ENCODE data around the gene HSD11B2.
A peak's percentile ranks its signal among the peaks of the same experiment; 100 is the strongest.

HSD11B2 gene

DNA sequence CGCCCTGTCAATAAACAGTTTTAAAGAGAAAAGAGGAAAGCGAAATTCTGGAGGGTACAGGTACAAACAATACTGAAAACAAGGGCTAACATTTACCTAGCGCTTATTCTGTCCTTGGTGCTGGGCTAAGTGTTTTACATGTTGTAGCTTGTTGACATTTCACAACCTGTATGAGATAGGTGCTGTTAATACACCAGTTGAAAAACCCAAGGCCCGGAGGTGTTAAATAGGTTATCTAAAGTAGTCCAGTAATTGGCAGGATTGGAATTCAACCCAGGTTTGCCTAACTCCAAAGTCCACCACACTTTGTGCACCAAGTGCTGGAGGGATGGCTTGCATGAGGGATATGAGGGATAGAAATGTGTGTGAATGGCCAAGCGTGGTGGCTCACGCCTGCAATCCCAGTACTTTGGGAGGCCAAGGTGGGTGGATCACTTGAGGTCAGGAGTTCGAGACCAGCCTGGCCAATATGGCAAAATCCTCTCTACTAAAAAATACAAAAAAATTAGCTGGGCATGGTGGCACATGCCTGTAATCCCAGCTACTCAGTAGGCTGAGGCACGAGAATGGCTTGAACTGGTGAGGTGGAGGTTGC lies 47.1 kb downstream of the HSD11B2 start:
- DNase-seq (ENCODE audit: low read depth, low spot score): no peak

DNA sequence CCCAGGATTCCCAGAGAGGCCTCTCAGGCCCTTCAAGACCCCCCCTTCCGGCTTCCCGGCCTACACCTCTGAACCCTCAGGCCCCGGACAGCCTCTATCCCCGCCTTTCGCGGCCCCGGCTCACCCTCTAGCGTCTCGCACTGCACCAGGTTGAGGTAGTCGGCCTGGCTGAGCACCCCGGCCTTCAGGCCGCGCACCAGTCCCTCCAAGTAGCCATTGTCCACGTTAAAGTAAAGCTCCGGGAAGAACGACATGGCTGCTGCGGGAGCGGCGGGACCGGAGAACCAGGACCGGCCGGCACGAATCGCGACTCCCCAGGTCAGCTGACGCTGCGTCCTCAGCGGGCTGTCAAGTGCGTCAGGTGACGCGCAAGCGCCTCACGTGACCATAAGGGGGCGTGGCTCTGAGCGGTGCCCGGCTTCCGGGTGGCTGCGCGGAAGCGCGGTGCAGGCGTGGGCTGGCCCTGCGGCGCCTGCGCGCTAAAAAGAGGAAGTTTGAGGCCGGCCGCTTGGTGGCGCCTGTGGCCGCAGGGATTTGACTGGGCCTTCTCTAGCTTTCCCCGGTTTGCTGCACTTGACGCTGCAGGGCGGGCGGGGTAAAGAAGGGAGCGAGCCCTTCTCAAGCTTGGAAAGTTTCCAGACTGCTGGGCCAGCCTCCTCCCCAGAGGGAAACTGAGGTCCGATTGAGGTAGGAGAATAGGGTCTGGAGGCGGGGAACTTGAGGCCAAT lies 50.1 kb downstream of the HSD11B2 start, which contains the start of gene ATP6V0D1:
Gene ATP6V0D1 (minus strand): TSS at position 325 of the 728 bp plus-strand sequence. CDS start 71 bp downstream, at position 254.
- DNase-seq (ENCODE audit: low read depth, low spot score): peak; percentile 97

DNA sequence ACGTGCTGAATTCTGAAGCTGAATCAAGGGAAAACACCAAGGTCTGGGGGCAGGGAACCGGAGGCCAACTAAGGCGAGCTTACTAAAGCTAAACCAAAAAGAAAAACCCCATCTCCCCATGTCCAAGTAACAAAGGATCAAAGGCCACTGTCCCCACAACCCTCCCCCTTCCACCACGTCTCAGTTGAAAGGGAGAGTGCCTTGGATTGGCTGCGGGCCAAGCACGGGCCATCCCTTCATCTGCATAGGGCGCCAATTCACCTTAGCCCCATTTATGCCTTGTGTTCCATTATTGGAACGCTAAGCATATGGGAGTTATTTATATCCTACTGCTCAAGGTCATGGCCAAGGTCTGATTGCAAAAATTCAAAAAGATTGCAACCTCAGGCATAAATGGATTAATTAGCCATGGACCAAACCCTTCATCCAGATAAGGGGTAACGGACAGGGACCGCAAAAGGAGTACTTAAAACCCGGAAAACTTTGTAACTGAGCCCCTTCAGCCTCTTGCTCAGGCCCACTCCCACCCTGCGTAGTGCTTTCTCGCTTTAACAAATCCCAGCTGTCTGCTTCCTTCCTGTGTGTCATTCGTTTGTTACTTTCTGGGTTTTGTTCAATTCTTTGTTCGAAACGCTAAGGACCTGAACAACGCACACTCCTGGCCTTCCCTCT lies 50.8 kb downstream of the HSD11B2 start:
- DNase-seq (ENCODE audit: low read depth, low spot score): no peak

DNA sequence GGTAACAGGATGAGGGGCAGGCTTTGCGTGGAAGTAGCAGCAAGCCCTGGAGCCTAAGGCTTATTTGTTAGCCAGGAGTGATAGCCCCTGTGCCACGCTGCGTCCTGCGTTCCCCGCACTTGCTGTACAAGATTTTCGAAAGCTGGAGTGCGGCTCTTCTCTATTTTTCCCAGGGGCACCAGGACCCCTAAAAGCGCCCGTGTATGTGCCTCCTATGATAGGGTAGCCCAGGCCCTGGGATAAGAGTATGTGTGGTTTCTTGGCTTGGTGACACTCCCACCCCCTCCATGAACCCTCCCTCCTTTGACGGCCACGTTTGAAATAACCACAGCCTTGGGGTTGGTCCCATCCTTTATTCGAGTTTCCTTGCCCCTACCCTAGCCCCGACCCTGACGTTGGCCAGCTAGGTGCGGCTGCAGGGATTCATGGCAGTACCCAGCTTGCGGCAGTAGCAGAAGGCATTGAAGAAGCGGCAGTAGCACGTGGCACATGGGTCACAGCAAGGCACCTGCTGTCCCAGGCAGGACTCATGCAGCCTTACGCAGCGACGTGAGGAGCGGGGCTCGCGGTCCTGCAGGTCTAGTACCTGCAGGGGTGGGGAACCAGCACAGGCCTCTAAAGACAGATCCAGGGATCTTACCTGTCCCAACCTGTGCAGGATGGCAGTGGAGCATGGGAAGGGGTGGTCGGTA lies 51.5 kb downstream of the HSD11B2 start:
- DNase-seq (ENCODE audit: low read depth, low spot score): no peak

DNA sequence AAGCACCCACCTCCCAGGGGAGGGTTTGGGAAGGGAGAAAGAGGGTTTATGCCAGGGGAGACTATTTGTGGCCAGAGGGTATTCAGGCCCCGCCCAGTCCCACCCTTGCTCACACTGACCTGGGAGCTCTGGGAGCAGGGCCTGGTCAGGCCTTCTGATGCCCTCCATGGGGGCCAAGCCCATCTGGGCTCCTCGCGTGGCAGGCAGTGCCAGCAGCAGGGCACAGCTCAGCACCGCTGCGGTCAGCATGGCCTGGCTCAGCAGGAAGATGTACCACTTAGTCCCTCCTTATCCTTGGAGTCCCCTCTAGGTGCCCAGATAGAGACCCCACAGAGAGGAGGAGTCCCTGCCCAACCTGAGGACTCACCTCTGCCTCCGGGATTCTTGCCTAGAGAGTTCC lies 52.2 kb downstream of the HSD11B2 start, which contains the start of gene AGRP:
Gene AGRP (minus strand): TSS at position 398 of the 400 bp plus-strand sequence. CDS start 149 bp downstream, at position 249.
- no peak for DNase-seq (ENCODE audit: low read depth, low spot score)

DNA sequence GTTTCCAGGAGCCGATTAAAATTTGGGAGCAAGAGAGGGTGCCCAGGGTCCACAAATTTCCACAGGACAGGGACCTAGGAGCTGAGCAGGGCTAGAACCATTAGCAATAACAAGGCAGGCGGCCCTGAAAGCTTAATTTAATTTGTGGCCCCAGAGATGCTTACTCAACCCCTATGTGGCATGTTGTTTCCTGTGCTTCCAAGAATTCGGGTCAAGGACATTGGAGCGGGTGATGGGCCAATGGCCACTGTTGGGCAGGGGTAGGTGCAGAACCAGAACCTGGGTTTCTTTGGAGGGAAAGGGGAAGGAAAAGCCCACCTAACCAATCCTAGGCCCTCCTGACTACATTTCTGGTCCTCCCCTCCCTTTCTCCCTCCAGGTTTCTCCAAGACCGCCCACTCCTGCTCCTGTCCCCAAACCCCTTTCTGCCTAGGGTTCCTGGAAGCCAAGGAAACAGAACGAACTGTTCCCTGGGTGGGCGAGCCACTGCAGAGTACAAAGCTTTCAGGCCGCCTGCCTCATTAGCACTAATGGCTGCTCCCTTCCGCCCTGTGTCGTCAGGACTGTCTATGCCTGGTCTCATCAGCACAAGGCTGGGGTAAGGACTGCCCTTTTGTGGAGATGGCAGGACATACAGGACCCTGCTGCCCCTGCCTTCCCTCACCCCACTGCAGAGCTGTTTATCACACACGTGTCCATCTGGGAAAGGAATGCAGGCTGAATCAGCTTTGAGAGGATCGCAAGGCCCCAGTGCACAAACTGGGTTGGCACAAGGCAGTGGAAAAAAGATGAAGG lies 53.0 kb downstream of the HSD11B2 start:
- DNase-seq (ENCODE audit: low read depth, low spot score): no peak

DNA sequence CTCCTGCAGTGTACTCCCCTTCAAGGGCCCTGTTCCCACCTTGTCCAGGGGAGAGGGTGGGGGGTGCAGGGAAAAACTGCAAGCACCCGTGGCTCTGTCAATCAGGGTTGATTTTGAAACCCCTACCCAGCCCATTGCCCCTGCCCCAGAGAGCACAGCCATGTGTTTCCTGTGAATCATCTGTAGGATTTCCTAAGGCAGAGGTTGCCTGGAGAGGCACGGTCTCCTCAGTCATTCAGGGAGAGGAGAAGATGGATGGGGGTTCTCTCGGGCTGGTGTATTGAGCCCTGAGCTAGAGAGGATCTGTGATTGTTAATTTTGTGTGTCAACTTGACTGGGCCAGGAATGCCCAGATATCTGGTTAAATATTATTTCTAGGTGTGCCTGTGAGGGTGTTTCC lies 55.9 kb downstream of the HSD11B2 start:
- DNase-seq (ENCODE audit: low read depth, low spot score): no peak

All from brain pericyte (primary cell).